ENCODE data around the gene UTP20. TPM values are rescaled to one million over a fixed set of nuclear protein-coding genes. Genes with fewer than 3 reads are reported as not detected.
"Not testable (repeated sequence)": the region's sequence is repeated elsewhere in the genome, so short reads cannot be mapped to it uniquely, and the experiment has no call there.

Gene UTP20
- total RNA-seq, 1 experiment from 2014 or later = 44.2 TPM

DNA sequence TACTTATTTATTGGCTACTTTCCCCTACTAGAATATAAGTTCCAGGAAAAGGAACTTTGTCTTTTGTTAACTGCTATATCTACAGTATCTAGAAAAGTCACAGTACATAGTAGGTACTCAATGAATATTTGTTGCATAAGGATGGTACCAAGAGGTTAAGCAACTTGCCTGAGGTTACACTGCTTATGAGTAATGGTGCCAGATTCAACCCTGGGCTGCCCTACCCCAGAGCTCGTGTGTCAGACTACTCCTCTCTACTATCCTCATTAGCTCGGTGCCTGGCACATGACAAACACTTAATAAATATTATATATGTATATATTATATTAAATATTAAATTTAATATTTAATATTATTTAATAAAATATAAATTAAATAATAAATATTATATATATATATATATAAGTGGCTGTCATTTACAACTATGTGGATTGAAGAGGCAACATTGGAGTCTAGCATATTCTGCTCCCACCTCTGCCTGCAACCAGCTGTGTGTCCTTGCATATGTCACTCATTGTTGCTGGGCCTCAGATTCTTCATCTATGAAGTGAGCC is 25.4 kb downstream of the UTP20 start:
- in situ Hi-C loops (cut with HindIII; ENCODE audit: low pct_unique_long_range_greater_than_20kb, low sequenced_read_pairs) = no loop called here
- no peak for DNase-seq (ENCODE audit: low read depth, low spot score)

- DNase-seq (ENCODE audit: low read depth, low spot score) = no peak
- in situ Hi-C loops (cut with HindIII; ENCODE audit: low pct_unique_long_range_greater_than_20kb, low sequenced_read_pairs) = no loop called here
These were observed 25.9 kb downstream of the UTP20 start for GRCh38 chr12:101305794-101306193.

DNA sequence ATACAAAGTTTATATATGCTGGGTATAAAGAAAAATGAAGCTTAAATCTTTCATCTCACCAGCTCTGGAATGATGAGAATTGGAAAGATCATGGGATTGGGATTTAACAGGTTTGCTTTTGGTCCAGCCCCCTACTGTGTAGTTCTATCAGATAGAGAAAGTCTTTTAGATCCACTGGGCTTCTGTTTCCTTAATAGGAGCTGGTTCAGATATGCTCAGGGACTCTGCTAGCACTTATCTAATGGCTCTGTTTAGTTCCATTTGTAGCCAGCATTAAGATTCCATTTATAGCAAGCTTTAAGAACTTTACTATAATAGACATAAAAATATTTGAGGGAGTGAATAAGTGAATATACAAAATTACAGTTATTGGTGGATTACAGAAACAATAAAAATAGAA is 42.6 kb downstream of the UTP20 start:
- no peak for DNase-seq (ENCODE audit: low read depth, low spot score)
- in situ Hi-C loops (cut with HindIII; ENCODE audit: low pct_unique_long_range_greater_than_20kb, low sequenced_read_pairs) = no loop called here

GRCh38 chr12:101323255-101323654 is 43.4 kb downstream of the UTP20 start:
- in situ Hi-C loops (cut with HindIII; ENCODE audit: low pct_unique_long_range_greater_than_20kb, low sequenced_read_pairs) = no loop called here
- DNase-seq (ENCODE audit: low read depth, low spot score) = no peak

DNA sequence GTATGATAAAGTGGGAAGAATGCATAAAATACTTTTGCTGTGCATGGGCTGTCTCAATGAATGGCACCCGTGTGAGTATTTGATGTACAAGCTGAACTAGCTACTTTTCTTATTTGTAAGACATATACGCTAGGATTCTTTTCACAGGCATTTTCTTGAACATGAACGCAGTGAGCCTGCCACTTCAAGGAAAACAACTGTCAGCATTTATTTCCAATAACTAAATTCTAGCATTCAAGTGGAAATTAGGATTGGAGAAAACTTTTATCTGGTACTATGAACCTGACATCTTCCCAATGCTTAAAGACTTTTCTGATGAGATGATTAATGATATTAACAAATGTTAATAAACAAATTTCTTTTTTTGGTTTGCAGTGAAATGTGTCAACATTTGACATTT is 45.7 kb downstream of the UTP20 start:
- DNase-seq (ENCODE audit: low read depth, low spot score) = no peak
- in situ Hi-C loops (cut with HindIII; ENCODE audit: low pct_unique_long_range_greater_than_20kb, low sequenced_read_pairs) = no loop called here

DNA sequence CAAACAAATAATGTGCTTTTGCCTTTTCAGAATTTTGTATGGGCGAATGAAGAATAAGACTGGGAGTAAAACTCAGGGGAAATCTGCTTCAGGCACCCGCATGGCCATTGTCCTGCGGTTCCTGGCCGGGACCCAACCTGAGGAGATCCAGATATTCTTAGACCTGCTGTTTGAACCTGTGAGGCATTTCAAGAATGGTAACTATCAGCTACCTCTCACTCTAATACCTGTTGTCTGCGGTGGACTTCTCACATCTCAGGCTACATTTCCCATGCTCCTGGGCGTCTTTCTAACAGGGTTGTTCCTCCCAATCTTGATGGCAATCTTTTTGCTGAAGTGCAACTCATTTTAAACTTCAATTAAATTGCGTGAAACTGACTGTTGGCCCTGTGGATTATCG is 47.1 kb downstream of the UTP20 start:
- in situ Hi-C loops (cut with HindIII; ENCODE audit: low pct_unique_long_range_greater_than_20kb, low sequenced_read_pairs) = no loop called here
- DNase-seq (ENCODE audit: low read depth, low spot score) = no peak

GRCh38 chr12:101327546-101327945 is 47.6 kb downstream of the UTP20 start:
- in situ Hi-C loops (cut with HindIII; ENCODE audit: low pct_unique_long_range_greater_than_20kb, low sequenced_read_pairs) = no loop called here
- DNase-seq (ENCODE audit: low read depth, low spot score) = no peak

- in situ Hi-C loops (cut with HindIII; ENCODE audit: low pct_unique_long_range_greater_than_20kb, low sequenced_read_pairs) = no loop called here
These were observed 49.0 kb downstream of the UTP20 start for GRCh38 chr12:101328917-101329316.

DNA sequence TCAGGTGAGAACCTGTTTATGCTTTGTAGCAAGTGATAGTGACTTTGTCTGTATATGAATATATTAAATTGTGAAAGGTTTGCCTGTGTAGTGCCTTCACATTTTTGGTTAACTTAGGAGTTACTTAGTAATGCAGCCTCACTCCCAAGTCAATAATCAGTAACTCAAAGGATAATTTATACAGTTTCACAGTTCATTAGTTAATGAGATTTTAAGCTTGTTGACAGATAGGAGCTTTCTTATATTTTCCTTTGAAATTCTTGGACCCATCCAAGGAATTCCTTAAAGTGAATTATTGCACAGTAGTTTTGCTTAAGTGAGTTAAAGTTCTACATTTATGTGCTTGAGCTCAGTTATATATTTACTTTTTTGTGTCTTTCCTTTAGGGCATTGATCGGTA is 50.7 kb downstream of the UTP20 start:
- in situ Hi-C loops (cut with HindIII; ENCODE audit: low pct_unique_long_range_greater_than_20kb, low sequenced_read_pairs) = no loop called here
- no peak for DNase-seq (ENCODE audit: low read depth, low spot score)

More at GRCh38 chr12:101328917-101329316, 49.0 kb downstream of the UTP20 start:
- DNase-seq (ENCODE audit: low read depth, low spot score) = no peak

DNA sequence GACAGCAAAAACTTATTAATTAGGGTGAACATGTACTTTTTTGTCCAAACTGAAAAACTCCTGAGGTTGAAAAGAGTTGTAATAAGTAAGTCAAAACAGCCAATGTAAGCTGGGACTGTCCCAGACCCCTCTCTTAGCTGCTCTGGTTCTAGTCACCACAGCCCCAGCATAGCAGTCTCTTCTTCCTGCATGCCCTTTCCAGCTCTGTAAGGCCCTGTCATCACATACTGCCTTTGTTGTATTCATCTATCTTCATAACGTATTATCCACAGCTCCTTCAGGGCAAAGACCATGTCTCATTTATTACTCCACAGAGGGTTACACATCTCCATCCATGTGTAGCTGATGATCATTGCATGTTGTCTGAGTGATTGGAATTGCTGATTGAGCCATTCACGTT is 56.5 kb downstream of the UTP20 start:
- DNase-seq (ENCODE audit: low read depth, low spot score) = no peak
- in situ Hi-C loops (cut with HindIII; ENCODE audit: low pct_unique_long_range_greater_than_20kb, low sequenced_read_pairs) = no loop called here

DNA sequence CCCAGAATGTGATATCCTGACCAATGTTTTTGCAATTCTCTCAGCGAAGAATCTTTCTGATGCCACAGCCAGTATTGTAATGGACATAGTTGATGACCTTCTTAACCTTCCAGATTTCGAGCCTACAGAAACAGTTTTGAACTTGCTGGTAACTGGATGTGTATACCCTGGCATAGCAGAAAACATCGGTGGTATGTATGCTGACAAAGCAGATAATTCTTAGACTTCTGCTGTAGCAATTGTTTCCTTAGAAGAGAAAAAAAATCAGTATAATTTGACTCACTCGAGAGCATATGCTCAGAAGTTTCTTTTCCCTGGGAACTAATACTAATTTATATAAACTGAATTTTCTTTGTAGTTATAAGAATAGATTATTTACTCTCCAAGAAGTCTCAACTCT is 58.2 kb downstream of the UTP20 start:
- in situ Hi-C loops (cut with HindIII; ENCODE audit: low pct_unique_long_range_greater_than_20kb, low sequenced_read_pairs) = no loop called here
- DNase-seq (ENCODE audit: low read depth, low spot score) = no peak

DNA sequence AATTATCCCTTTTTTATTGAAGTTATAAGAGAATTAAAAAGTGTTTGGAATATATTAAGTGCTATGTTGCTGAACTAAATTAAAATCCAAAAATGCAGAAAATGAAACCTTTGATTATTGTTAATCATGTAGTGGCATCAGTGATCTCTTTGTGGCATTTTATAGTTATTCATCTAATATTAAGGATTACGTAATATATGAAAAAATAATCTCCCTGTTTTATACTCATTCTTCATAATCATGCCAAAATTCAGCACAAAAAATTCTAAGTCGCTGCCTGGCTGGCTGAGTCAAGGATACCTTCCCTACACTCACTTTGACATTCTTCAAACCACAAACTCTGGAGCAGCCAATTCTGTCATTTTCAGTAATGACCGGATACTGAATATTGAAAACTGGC is 64.0 kb downstream of the UTP20 start:
- in situ Hi-C loops (cut with HindIII; ENCODE audit: low pct_unique_long_range_greater_than_20kb, low sequenced_read_pairs) = no loop called here
- no peak for DNase-seq (ENCODE audit: low read depth, low spot score)

DNA sequence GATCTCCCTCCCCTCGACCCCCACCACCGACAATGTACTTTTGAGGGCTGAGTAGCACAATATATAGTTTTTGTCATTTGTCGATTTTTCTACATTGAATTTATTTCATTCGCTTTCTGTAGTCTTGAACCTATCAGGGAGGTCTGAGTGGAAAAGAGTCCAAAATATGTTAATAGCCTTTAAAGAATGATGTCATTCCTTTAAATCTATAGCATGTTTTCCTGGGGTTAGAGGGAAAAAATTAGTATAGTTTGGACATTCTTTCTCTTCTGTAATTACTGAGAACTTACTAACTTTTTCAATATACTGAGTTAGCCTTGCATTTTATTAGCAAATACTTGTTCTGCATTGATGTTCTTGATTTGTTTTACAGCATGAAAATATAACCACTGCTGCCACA is 71.8 kb downstream of the UTP20 start:
- no peak for DNase-seq (ENCODE audit: low read depth, low spot score)
- in situ Hi-C loops (cut with HindIII; ENCODE audit: low pct_unique_long_range_greater_than_20kb, low sequenced_read_pairs) = no loop called here

- in situ Hi-C loops (cut with HindIII; ENCODE audit: low pct_unique_long_range_greater_than_20kb, low sequenced_read_pairs) = no loop called here
- DNase-seq (ENCODE audit: low read depth, low spot score) = no peak
These were observed 76.9 kb downstream of the UTP20 start for GRCh38 chr12:101356794-101357193.

GRCh38 chr12:101361455-101361854 is 81.5 kb downstream of the UTP20 start:
- DNase-seq (ENCODE audit: low read depth, low spot score) = no peak
- in situ Hi-C loops (cut with HindIII; ENCODE audit: low pct_unique_long_range_greater_than_20kb, low sequenced_read_pairs) = no loop called here

- in situ Hi-C loops (cut with HindIII; ENCODE audit: low pct_unique_long_range_greater_than_20kb, low sequenced_read_pairs) = no loop called here
- no peak for DNase-seq (ENCODE audit: low read depth, low spot score)
These were observed 88.1 kb downstream of the UTP20 start for GRCh38 chr12:101368016-101368415.

- in situ Hi-C loops (cut with HindIII; ENCODE audit: low pct_unique_long_range_greater_than_20kb, low sequenced_read_pairs) = no loop called here
- no peak for DNase-seq (ENCODE audit: low read depth, low spot score)
These were observed 92.5 kb downstream of the UTP20 start for GRCh38 chr12:101372431-101372830.

DNA sequence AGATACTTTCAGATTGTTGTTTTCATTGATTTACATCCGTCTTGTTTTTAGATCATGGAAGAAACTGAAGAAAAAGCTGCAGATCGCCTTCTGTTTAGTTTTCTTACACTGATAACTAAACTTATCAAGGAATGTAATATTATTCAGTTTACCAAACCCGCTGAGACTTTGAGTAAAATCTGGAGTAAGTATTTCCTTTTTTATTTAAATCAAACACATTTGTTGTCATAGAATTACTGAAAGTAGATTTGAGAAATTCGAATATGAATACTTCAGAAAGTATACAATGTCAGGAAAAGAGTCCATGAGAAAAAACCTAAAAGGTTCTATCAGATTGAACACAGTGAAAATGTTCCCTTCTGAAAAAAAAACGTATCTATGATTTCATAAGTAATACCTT is 95.7 kb downstream of the UTP20 start:
- no peak for DNase-seq (ENCODE audit: low read depth, low spot score)
- in situ Hi-C loops (cut with HindIII; ENCODE audit: low pct_unique_long_range_greater_than_20kb, low sequenced_read_pairs) = no loop called here

DNA sequence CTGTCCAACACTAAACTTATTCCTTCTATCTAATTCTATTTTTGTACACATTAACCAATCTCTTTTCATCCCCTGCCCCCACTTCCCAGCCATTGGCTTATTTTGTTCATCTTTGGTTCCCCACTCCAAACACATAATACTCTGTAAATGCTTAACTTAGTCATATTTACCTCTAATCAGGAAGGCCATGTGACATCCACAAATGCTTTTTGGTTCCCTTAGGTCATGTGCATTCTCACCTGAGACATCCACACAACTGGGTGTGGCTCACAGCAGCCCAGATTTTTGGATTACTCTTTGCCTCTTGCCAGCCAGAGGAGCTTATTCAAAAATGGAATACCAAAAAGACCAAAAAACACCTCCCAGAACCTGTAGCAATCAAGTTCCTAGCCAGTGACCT is 99.2 kb downstream of the UTP20 start:
- no peak for DNase-seq (ENCODE audit: low read depth, low spot score)
- in situ Hi-C loops (cut with HindIII; ENCODE audit: low pct_unique_long_range_greater_than_20kb, low sequenced_read_pairs) = no loop called here

GRCh38 chr12:101391181-101391580 is 111.3 kb downstream of the UTP20 start:
- in situ Hi-C loops (cut with HindIII; ENCODE audit: low pct_unique_long_range_greater_than_20kb, low sequenced_read_pairs); DNase-seq (ENCODE audit: low read depth, low spot score): not testable (repeated sequence)

All from SK-MEL-5 (cell line).